HG03439 (cell line): Measurements from ENCODE around the gene PTPRK.

Experiments used
- ATAC-seq: cut with Tn5 transposase; IDR thresholded peaks from one replicate; pipeline ENCODE4 v1.9.1; 2021; ENCODE audit warnings: mild to moderate bottlenecking, moderate library complexity; ENCODE audit not compliant: unreplicated experiment

The PTPRK gene

GRCh38 chr6:128520436-128521281 is at the start of gene PTPRK:
Gene PTPRK, minus strand, starts transcription at chr6:128520599. Its CDS starts 241 bp downstream, at chr6:128520358.
- peak; percentile 95 for ATAC-seq

- no peak for ATAC-seq
Measured at GRCh38 chr6:128567029-128567428, 46.6 kb upstream of the PTPRK start.

GRCh38 chr6:128560966-128561365 is 40.6 kb upstream of the PTPRK start:
- ATAC-seq: no peak

GRCh38 chr6:128558924-128559323 is 38.5 kb upstream of the PTPRK start:
- ATAC-seq: no peak

- ATAC-seq: no peak
Measured at GRCh38 chr6:128558021-128558420, 37.6 kb upstream of the PTPRK start.

- no peak for ATAC-seq
Measured at GRCh38 chr6:128557081-128557480, 36.7 kb upstream of the PTPRK start.

- ATAC-seq: no peak
Measured at GRCh38 chr6:128554302-128554701, 33.9 kb upstream of the PTPRK start.

GRCh38 chr6:128541261-128541660 is 20.9 kb upstream of the PTPRK start:
- ATAC-seq: no peak

GRCh38 chr6:128538763-128539162 is 18.4 kb upstream of the PTPRK start:
- no peak for ATAC-seq

- ATAC-seq: no peak
Measured at GRCh38 chr6:128532827-128533226, 12.4 kb upstream of the PTPRK start.

- ATAC-seq: no peak
Measured at GRCh38 chr6:128532136-128532535, 11.7 kb upstream of the PTPRK start.

- no peak for ATAC-seq
Measured at GRCh38 chr6:128531696-128532095, 11.3 kb upstream of the PTPRK start.

GRCh38 chr6:128528241-128528640 is 7.8 kb upstream of the PTPRK start:
- ATAC-seq: no peak

- ATAC-seq: no peak
Measured at GRCh38 chr6:128527375-128527774, 7.0 kb upstream of the PTPRK start.

- no peak for ATAC-seq
Measured at GRCh38 chr6:128526152-128526914, 5.9 kb upstream of the PTPRK start.

- no peak for ATAC-seq
Measured at GRCh38 chr6:128525406-128525805, 5.0 kb upstream of the PTPRK start.

- no peak for ATAC-seq
Measured at GRCh38 chr6:128521282-128521632, 858 bp upstream of the PTPRK start.

GRCh38 chr6:128519931-128520435 is 416 bp downstream of the PTPRK start:
- ATAC-seq: peak; percentile 20

GRCh38 chr6:128519132-128519930 is 1.1 kb downstream of the PTPRK start:
- ATAC-seq: no peak

- ATAC-seq: no peak
Measured at GRCh38 chr6:128518434-128519131, 1.8 kb downstream of the PTPRK start.

GRCh38 chr6:128517124-128517523 is 3.3 kb downstream of the PTPRK start:
- no peak for ATAC-seq
